Pancreas (tissue), 10 donors: ENCODE measurements around the gene EFCAB6. TPM values are rescaled to one million over a fixed set of nuclear protein-coding genes. Genes with fewer than 3 reads are reported as not detected.

Source experiments
- ATAC-seq, 4 donors: fragments of 200-7000 bp; cut with Tn5 transposase; one replicate each; pipeline versions ENCODE4 v1.8.0 to v1.9.1; 2020; ENCODE audit warnings: mild to moderate bottlenecking in 4 of 4, moderate library complexity in 4 of 4
- DNase-seq, 6 donors: peaks; one replicate each; pipeline ENCODE4 v3.0.0-alpha.2; 2020
- FAIRE-seq: peaks from 2 replicates; lab custom pipeline; 2012; peaks lifted over from hg19 to GRCh38; lab: Jason Lieb, UNC
- H3K27ac ChIP-seq, 4 donors: fragments of 200-600 bp; sonication (generic); 1 replicate in 3 of 4; 2 replicates in 1 of 4; pipeline versions ENCODE4 v1.5.0 to v1.8.0; 2020
- H3K27me3 ChIP-seq, 4 donors: fragments of 200-600 bp; one replicate each; pipeline ENCODE4 v1.8.0; 2021
- H3K36me3 ChIP-seq, 3 donors: fragments of 200-600 bp; sonication (generic) in 1 of 3; one replicate each; pipeline versions ENCODE4 v1.5.0 to v1.8.0; 2020 to 2021
- H3K4me1 ChIP-seq, 3 donors: fragments of 200-600 bp; one replicate each; pipeline ENCODE4 v1.8.0; 2021
- H3K4me3 ChIP-seq, 4 donors: fragments of 200-600 bp; sonication (generic) in 2 of 4; one replicate each; pipeline versions ENCODE4 v1.5.0 to v1.8.0; 2020 to 2021
- H3K9me3 ChIP-seq, 4 donors: fragments of 200-600 bp; one replicate each; pipeline ENCODE4 v1.8.0; 2021
- CTCF ChIP-seq, 4 donors: fragments of 200-600 bp; sonication (generic) in 3 of 4; IDR thresholded peaks; one replicate each; pipeline versions ENCODE4 v1.5.0 to v1.8.0; 2021; ENCODE audit warnings: antibody characterized with exemption in 4 of 4
- WGBS, 2 donors: extraction: QIAGEN DNeasy Blood & Tissue Kit; methylation state at CpG; one replicate each; pipeline ENCODE4 v1.1.7; 2013; 5-methylcytosine and 5-hydroxymethylcytosine counted together
- intact Hi-C, 3 donors: fragments of 100-400 bp; cut with DNase I; formaldehyde crosslinking; loops; one replicate each; pipeline versions ENCODE4 v1.11.1 to v1.14.2; 2022
- polyA plus RNA-seq, 2 donors: library from polyadenylated mRNA; stranded (reverse); fragments of 200-250 nt; gene quantifications; one replicate each; pipeline ENCODE4 v1.2.3, GENCODE V29; 2013
- total RNA-seq, 6 donors: library from RNA; stranded (reverse); fragmentation: NEBNext Ultra II Directional in 4 of 6; extraction: Animal tissue kit (Norgen Biotek cat#: 25700) in 4 of 6; gene quantifications; one replicate each; pipeline versions ENCODE4 v1.2.1 to v1.2.4, GENCODE V29; 2021 to 2023
- donor health status: healthy with polysubstance abuse.
- donor health status: DM: no; HTN: no; CAD: no; lungs with moderate emphysema.
- donor health status: DM: no; HTN: no; CAD: no.
- donor health status: control.
- donor health status: control.
- donor health status: Bipolar disorder and iron deficiency.
- donor health status: DM: yes; HTN: yes; CAD: no.
- donor health status: DM: no; HTN: no; CAD: no.
- donor health status: DM: no; HTN: no; CAD: no.
- donor health status: DM: yes; HTN: yes; CAD: no.

EFCAB6 gene
- total and polyA plus RNA-seq, 8 donors, result 1.6 to 3.4 (median 2.2) TPM

DNA sequence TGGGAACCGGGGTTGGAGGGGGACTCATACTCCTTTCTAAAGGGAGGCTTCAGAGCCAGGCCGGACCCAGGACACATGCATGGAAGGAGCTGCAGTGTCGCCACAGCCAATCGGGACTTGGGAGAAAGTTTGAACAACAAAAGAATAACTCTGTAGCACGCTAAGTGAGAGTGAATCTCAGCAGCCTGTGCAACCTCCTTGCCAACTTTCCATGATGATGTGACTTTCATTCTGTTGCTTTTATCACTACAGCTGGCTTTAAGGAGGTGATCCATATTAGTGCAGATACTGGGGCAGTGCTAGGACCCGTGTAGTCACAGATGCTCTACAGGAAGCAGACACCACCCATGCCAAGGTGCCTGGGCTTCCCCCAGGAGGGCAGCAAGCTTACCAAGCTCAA lies 243.0 kb downstream of the EFCAB6 start:
- 81 to 92% methylated on average over 6 of the region's 6 CpGs for WGBS, 2 donors

DNA sequence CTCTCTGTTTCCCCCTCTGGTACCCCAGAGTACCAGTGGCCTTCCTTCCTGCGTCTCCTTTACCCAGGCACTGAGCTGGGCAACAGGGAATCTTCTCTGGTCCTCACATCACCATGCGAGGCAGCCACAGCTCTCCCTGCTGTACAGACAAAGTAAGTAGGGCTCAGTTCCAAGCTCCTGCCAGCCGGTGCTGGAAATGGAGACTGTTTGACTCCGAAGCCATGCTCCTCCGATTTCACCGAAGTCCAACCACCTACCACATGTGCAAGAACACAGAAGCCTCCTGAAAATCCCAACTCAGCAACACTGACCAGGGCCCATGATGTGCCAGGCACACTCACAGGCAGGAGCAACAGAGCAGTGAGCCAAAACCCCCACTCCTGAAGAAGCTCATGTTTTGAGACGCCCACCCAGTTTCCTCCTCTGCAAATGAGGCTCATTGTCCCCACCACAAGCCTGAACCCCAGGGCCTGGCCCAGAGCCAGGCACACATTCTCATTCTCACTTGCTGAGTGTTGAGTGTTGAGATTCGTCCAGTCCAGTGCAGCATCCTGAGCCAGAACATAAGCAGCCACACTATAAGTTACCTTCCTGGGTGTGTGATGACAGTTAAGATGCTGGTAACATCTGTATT lies 244.3 kb downstream of the EFCAB6 start:
- Histone ChIP-seq H3K9me3 (no peaks in the 10 kb centered on the region), H3K4me3 (no peak overlapping the region), H3K4me1 (no peaks in the 10 kb centered on the region), H3K27me3 (no peaks in the 10 kb centered on the region), H3K36me3 (no peaks in the 10 kb centered on the region), H3K27ac (no peak overlapping the region)
- TF ChIP-seq CTCF (IDR thresholded peaks at IDR 0.05), result no peak
- DNase-seq (no peak), ATAC-seq (no peak), FAIRE-seq (no peak)
- 77 to 78% methylated on average over 8 of the region's 8 CpGs for WGBS, 2 donors
- intact Hi-C loops, result no loop called here

More for the DNA sequence above, 243.0 kb downstream of the EFCAB6 start:
- Histone ChIP-seq H3K27me3 (no peaks in the 10 kb centered on the region), H3K36me3 (no peaks in the 10 kb centered on the region), H3K4me3 (no peak overlapping the region), H3K9me3 (no peaks in the 10 kb centered on the region), H3K4me1 (no peaks in the 10 kb centered on the region), H3K27ac (no peak overlapping the region)
- FAIRE-seq (no peak), ATAC-seq (no peak), DNase-seq (no peak)
- intact Hi-C loops, result no loop called here
- no peak for TF ChIP-seq CTCF (IDR thresholded peaks at IDR 0.05)

- ATAC-seq, result no peak
- intact Hi-C loops, result no loop called here
- Histone ChIP-seq H3K36me3 (no peaks in the 10 kb centered on the region), H3K27me3 (no peaks in the 10 kb centered on the region), H3K27ac (no peak overlapping the region), H3K9me3 (no peaks in the 10 kb centered on the region), H3K4me3 (no peak overlapping the region), H3K4me1 (no peaks in the 10 kb centered on the region)
- DNase-seq, result no peak
- WGBS, 2 donors, result 70 to 75% methylated on average over 9 of the region's 9 CpGs
- no peak for FAIRE-seq
- no peak for TF ChIP-seq CTCF (IDR thresholded peaks at IDR 0.05)
These were observed 245.4 kb downstream of the EFCAB6 start for GRCh38 chr22:43566561-43567332.

GRCh38 chr22:43566021-43566420 lies 246.1 kb downstream of the EFCAB6 start:
- intact Hi-C loops, result no loop called here
- H3K27me3 ChIP-seq, result no peaks in the 10 kb centered on the region
- DNase-seq (no peak), ATAC-seq (no peak), FAIRE-seq (no peak)
- no peak overlapping the region for H3K27ac ChIP-seq
- H3K36me3 ChIP-seq, result no peaks in the 10 kb centered on the region
- WGBS, 2 donors, result 76 to 79% methylated on average over 9 of the region's 9 CpGs
- TF ChIP-seq CTCF (IDR thresholded peaks at IDR 0.05), result no peak
- H3K9me3 ChIP-seq, result no peaks in the 10 kb centered on the region
- H3K4me1 ChIP-seq, result no peaks in the 10 kb centered on the region
- no peak overlapping the region for H3K4me3 ChIP-seq

DNA sequence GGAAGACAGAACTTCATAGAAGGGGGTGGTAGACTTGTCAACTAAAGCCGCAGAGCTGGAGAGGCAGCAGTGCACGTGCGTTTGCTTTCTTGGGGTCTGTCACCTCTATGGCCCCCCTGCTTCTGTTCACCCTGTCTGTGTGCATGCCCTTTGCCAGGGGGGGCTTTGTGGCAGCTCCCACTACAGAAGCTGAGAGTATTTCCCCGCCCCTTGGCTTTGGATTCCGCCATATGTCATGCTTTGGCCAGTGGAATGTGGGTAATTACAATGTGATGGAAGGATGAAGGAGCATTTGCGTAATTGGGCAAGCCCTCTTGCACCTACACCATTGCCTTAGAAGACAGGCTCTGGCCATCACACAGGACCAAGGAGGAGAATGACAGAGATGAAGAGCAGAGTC lies 247.2 kb downstream of the EFCAB6 start:
- FAIRE-seq (no peak), DNase-seq (no peak), ATAC-seq (no peak)
- H3K4me3 ChIP-seq, result no peak overlapping the region
- H3K9me3 ChIP-seq, result no peaks in the 10 kb centered on the region
- H3K27ac ChIP-seq, result no peak overlapping the region
- H3K36me3 ChIP-seq, result no peaks in the 10 kb centered on the region
- WGBS, 2 donors, result 93 to 96% methylated on average over 6 of the region's 6 CpGs
- TF ChIP-seq CTCF (IDR thresholded peaks at IDR 0.05), result no peak
- no peaks in the 10 kb centered on the region for H3K4me1 ChIP-seq
- intact Hi-C loops, result no loop called here
- no peaks in the 10 kb centered on the region for H3K27me3 ChIP-seq
